Duodenal mucosa (tissue), 2 donors: Measurements from ENCODE around the gene RAP2A.

Experiments used
- H3K27ac ChIP-seq: one replicate; pipeline ENCODE4 v1.7.0; 2013; ENCODE audit warnings: low read depth, low read length
- H3K27me3 ChIP-seq, 2 donors: one replicate each; pipeline ENCODE4 v1.7.0; 2013; ENCODE audit warnings: low read length in 2 of 2, control low read depth in 1 of 2; ENCODE audit not compliant: insufficient read depth in 2 of 2, control insufficient read depth in 1 of 2
- H3K36me3 ChIP-seq, 2 donors: one replicate each; pipeline ENCODE4 v1.7.0; 2013; ENCODE audit warnings: low read length in 2 of 2, control low read depth in 1 of 2; ENCODE audit not compliant: insufficient read depth in 2 of 2, control insufficient read depth in 1 of 2
- H3K4me1 ChIP-seq, 2 donors: one replicate each; pipeline ENCODE4 v1.7.0; 2013; ENCODE audit warnings: low read length in 2 of 2, control low read depth in 1 of 2; ENCODE audit not compliant: insufficient read depth in 2 of 2, control insufficient read depth in 1 of 2
- H3K4me3 ChIP-seq, 2 donors: one replicate each; pipeline ENCODE4 v1.7.0; 2013; ENCODE audit warnings: low read length in 2 of 2, low read depth in 1 of 2
- H3K9ac ChIP-seq, 2 donors: one replicate each; pipeline ENCODE4 v1.7.0; 2013; ENCODE audit warnings: low read length in 2 of 2, low read depth in 1 of 2
- H3K9me3 ChIP-seq, 2 donors: one replicate each; pipeline ENCODE4 v1.7.0; 2013; ENCODE audit warnings: low read length in 2 of 2, control low read depth in 1 of 2; ENCODE audit not compliant: control insufficient read depth in 1 of 2

RAP2A gene

DNA sequence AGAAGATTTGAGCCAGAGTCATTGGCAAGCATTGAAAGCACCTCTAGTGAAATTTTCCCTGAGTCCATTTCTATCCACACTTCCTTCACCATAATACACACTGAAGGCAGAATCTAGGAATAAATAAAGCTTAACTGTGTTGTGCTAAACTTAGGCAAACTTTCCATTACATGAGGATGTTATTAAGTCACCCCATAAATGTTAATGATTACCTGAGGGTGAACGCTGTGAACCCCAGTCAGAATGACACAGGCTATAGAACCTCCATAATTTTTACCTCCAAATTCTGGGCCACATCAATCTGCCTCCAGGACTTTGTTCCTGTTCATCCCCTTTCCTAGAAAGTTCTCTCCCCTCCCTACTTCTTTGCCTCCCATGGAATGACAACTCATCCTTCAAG, 71.0 kb downstream of the RAP2A start:
- peaks cover 0 to 16% of the 10 kb centered on the region in 2 donors for H3K4me1 ChIP-seq
- H3K9ac ChIP-seq = no peak overlapping the region
- H3K9me3 ChIP-seq = no peaks in the 10 kb centered on the region
- no peak overlapping the region for H3K27ac ChIP-seq
- no peaks in the 10 kb centered on the region for H3K36me3 ChIP-seq
- H3K4me3 ChIP-seq = no peak overlapping the region
- no peaks in the 10 kb centered on the region for H3K27me3 ChIP-seq

DNA sequence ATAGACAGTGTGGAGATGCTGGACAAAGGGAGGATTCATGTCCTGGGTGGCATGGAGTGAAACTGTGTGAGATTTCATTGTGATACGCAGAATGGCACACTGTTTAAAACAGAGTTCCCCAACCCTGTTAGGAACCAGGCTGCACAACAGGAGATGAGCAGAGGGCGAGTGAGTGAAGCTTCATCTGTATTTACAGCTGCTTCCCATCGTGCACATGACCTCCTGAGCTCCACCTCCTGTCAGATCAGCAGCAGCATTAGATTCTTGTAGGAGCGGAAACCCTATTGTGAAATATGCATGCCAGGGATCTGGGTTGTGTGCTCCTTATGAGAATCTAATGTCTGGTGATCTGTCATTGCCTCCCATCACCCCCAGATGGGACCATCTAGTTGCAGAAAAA, 72.5 kb downstream of the RAP2A start:
- Histone ChIP-seq H3K27me3 (no peaks in the 10 kb centered on the region), H3K36me3 (no peaks in the 10 kb centered on the region), H3K9me3 (no peaks in the 10 kb centered on the region), H3K4me1 (peaks cover 0 to 16% of the 10 kb centered on the region in 2 donors), H3K27ac (no peak overlapping the region), H3K9ac (no peak overlapping the region), H3K4me3 (no peak overlapping the region)

DNA sequence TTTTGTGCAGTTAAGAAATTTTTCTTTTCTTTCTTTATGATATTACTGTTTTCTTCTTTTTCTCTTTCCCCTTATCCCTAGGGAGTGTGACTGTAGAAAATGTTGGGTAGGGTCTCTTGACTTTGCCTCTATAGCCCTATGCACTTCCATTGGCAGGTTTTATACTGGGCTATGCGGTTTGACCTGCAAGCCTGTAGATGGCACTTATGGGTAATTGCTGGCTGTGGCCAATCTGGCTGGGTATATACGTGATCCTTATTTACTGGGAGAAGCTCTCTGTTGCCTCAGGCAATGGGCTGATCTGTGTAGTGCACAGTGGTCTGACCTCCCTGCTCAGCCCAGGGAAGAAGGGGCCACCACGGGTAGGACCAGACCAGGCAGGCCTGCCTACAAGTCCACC, 78.8 kb downstream of the RAP2A start:
- no peak overlapping the region for H3K27ac ChIP-seq
- H3K9ac ChIP-seq = no peak overlapping the region
- H3K9me3 ChIP-seq = no peaks in the 10 kb centered on the region
- no peaks in the 10 kb centered on the region for H3K36me3 ChIP-seq
- no peaks in the 10 kb centered on the region for H3K4me1 ChIP-seq
- no peaks in the 10 kb centered on the region for H3K27me3 ChIP-seq
- no peak overlapping the region for H3K4me3 ChIP-seq

DNA sequence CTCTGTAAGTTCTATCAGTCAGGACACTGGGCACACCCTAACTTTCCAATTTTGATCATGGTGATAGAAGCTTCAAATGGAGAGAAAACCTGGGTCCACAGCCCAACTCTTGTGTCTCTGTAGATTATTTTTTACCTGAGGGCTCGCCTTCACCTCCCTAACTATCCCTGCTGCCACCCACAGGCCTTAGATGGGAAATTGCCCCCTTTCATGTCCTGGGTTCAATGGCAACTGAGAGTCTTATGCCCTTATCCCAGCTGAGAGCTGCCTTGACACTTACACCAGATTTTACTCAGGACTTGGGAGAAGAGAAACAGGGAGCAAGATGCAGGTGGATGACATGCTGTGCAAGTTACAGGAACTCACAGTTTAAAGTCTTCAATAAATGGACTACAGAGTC, 81.7 kb downstream of the RAP2A start:
- Histone ChIP-seq H3K27ac (no peak overlapping the region), H3K9me3 (no peaks in the 10 kb centered on the region), H3K4me1 (no peaks in the 10 kb centered on the region), H3K4me3 (no peak overlapping the region), H3K27me3 (no peaks in the 10 kb centered on the region), H3K36me3 (no peaks in the 10 kb centered on the region), H3K9ac (no peak overlapping the region)

DNA sequence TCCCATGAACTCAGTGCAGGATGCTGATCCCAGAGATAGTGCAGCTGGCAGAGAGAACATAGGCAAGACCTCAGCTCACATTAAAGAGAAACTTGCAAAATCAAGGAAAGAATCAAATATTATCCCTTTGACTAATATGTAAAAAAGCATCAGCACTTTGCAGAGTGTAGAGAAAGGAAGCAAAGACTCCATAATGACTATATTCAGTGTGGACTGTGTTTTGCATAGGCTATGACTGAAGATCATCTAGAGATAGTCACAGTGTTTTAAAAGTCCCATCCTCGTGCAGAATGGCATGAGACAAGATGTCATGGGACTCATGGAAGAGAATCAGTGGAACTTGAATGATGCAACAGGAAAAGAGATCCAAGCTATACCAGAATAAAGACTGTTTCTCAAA, 84.0 kb downstream of the RAP2A start:
- H3K27ac ChIP-seq = no peak overlapping the region
- H3K4me3 ChIP-seq = no peak overlapping the region
- no peak overlapping the region for H3K9ac ChIP-seq
- H3K9me3 ChIP-seq = no peaks in the 10 kb centered on the region
- H3K4me1 ChIP-seq = no peaks in the 10 kb centered on the region
- no peaks in the 10 kb centered on the region for H3K36me3 ChIP-seq
- H3K27me3 ChIP-seq = no peaks in the 10 kb centered on the region
